ENCODE results near the gene LALBA.
A peak's percentile ranks its signal among the peaks of the same experiment; 100 is the strongest.
"Not testable (repeated sequence)": the region's sequence is repeated elsewhere in the genome, so short reads cannot be mapped to it uniquely, and the experiment has no call there.

Gene LALBA

DNA sequence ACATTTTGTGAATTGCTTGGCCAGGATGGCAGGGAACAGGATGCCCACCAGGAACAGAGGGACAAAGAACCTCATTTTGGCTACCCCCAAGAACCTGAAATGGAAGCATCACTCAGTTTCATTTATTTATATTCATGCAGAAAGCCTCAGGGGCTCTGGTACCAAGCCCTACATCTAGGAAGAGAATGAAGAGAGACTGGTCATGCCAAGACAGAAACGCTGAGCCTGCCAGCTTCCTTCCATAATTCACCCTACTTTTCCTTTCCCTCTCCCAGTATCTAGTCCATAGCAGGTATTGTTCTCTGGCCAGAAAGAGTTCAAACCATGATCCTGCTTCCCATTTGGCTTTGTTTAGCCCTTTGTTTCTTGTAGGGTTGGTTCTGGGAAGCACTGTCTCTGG lies at the start of gene LALBA:
Gene LALBA, minus strand, starts transcription at position 101 of the 400 bp plus-strand sequence. Its CDS starts 26 bp downstream, at position 75.
- no peak for DNase-seq (ENCODE audit: low spot score)

DNA sequence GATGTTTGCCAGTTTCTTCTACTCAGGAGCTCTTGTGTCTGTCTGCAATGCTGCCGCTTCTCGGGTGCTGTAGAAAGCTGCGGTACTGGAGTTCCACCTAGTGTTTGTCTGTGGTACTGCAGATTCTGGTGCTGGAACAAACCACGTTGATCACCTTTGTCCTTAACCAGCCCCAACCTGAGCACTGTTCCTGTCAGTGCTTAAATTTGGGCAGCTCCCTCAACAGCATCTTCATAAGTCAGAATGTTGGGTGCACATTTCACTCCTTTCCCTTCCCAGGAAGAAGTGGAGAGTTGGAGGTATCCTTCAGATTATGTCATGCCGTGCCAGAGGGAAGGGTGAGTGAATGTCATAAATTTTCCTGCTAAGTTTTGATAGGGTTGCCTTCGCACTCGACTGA lies 48.7 kb upstream of the LALBA start:
- peak; percentile 77 for DNase-seq (ENCODE audit: low spot score)

GRCh38 chr12:48615681-48616080 lies 45.8 kb upstream of the LALBA start:
- DNase-seq (ENCODE audit: low spot score): no peak

- DNase-seq (ENCODE audit: low spot score): no peak
These were observed 43.5 kb upstream of the LALBA start for GRCh38 chr12:48613321-48613720.

- DNase-seq (ENCODE audit: low spot score): no peak
These were observed 32.5 kb upstream of the LALBA start for GRCh38 chr12:48602192-48602989.

DNA sequence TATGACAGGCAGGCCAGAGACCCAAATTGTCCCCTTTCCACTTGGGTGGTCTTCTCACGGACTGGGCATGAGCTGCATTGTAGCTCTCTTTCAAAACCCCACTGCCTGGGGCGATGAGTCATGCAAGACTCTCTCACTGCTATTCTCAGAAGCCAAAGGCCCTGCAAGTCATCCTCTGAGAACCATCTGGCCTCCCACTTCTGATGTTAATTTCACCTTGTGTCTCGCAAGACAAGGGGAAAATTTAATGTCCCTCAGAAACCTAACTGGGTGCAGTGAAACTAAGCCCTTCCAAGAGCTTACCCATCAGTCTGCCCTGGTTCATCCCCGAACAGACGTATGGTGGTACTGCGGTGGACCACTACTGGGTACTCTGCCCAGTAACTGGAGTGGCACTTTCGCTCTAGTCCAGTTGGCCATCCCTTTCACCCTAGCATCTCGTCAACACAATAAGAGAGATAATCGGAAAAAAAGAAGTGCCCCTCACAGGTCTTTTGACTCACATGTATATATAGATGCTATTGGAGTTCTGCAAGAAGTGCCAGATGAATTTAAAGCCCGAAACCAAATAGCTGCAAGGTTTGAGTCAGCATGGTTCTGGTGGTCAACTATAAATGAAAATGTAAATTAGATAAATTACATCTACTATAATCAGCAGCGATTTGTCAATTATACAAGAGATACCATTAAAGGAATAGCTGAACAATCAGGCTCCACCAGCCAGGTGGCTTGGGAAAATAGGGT lies 31.3 kb upstream of the LALBA start:
- no peak for DNase-seq (ENCODE audit: low spot score)

DNA sequence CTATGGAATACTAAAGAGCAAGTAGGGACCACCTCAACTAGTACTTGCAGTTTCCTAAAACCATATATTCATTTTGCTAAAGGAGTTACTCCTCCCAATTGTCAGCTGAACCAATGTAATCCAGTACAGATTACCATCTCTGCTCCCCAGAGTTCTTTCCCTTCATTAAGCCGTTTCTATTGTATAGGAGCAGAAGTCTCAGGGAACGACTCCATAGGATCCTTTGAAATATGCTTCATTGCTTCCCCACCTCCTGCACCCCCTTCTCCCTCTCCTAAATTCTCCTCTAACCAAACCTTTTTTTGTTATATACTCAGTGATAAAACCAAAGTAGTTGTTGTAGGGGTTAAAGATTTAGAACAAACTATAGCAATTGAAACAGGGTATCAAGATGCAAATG lies 30.7 kb upstream of the LALBA start:
- no peak for DNase-seq (ENCODE audit: low spot score)

DNA sequence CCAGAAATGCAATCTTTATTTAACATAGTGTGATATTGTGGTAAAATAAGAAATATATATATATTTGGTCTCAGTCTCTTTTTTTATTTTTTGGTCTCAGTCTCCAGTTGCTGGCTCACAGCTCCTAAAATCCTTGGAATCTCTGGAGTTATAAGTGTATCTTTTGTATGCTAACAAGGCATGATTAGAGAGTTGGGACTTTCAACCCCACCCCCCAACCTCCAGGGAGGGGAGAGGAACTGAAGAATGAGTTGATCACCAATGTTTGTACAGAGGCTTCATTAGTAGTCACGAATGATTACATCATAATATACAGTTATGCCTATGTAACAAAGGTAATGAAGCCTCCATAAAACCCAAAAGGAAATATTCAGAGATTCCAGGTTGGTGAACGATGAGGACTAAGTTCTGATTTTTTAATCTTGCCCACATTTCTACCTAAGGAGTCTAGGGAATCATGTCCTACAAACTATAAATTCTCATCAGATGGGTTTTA lies 22.8 kb upstream of the LALBA start:
- no peak for DNase-seq (ENCODE audit: low spot score)

DNA sequence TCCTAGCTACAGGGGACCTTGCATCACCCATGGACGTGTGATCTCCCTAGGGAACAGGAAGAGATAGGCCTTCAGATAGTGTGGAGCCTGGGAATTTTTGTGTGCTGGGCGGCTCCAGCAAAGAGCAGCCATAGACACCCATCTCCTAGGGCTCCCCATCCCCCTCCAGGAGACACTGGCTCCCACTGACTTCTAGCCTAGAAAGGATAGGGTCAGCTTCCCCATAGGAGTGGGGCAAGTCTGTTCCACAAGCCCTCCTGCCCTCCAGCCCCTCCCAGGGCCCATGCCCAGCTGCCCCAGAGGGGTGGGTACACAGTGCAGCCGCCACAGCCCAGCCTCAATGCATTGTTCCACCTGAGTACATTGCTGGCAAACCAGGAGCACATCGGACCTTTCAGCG lies 16.5 kb upstream of the LALBA start:
- DNase-seq (ENCODE audit: low spot score): no peak

GRCh38 chr12:48583728-48584127 lies 13.9 kb upstream of the LALBA start:
- DNase-seq (ENCODE audit: low spot score): no peak

GRCh38 chr12:48580831-48581230 lies 11.0 kb upstream of the LALBA start:
- no peak for DNase-seq (ENCODE audit: low spot score)

DNA sequence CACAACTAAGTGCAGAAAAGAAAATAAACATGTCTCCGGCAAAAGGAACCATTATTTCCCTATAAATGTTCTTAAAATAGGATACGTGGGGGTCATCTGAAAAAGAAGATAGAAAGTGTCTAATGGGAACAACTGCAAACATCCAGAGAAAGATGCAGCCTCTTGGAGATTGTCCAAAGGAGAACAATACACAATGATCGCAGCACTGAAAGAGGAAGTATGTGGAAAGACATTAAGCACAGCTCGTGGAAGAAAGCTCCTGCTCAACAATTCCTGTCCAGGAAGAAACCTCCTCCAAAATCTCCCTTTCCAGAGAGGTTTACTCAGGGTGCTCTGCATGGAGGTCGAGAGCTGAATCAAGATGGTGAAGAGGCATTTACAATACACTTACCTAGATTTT lies 2.5 kb upstream of the LALBA start:
- DNase-seq (ENCODE audit: low spot score): no peak

GRCh38 chr12:48567731-48568130 lies 2.1 kb downstream of the LALBA start:
- DNase-seq (ENCODE audit: low spot score): no peak

- DNase-seq (ENCODE audit: low spot score): no peak
These were observed 11.9 kb downstream of the LALBA start for GRCh38 chr12:48557919-48558318.

DNA sequence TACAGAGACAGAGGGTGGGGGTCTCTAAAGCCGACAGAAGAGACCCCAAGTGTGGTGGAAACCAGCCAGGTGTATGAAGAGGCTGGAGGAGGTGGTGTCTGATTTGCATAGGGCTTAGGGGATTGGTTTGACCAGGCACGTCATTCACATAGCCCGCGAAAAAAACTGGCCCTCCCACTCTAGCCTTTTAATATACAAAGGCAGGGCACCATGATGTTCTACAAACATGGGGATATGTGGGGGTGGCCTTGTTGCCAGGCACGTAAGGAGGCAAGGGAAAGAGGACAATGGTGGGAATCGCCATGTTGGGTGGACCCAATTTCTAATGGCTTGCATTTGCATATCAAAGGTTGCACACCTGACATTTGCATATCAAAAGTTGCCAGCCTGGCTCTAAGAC lies 13.2 kb downstream of the LALBA start:
- DNase-seq (ENCODE audit: low spot score): no peak

DNA sequence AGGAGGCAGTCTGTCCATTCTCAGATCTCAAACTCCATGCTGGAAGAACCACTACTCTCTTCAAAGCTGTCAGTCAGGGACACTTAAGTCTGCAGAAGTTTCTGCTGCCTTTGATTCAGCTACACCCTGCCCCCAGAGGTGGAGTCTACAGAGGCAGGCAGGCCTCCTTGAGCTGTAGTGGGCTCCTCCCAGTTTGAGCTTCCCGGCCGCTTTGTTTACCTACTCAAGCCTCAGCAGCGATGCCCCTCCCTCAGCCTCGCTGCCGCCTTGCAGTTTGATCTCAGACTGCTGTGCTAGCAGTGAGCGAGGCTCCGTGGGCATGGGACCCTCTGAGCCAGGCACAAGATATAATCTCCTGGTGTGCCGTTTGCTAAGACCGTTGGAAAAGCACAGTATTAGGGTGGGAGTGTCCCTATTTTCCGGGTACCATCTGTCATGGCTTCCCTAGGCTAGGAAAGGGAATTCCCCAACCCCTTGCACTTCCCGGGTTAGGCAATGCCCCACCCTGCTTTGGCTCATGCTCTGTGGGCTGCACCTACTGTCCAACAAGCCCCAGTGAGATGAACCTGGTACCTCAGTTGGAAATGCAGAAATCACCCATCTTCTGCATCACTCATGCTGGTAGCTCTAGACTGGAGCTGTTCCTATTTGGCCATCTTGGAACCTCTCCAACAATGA lies 16.0 kb downstream of the LALBA start:
- not testable (repeated sequence) for DNase-seq (ENCODE audit: low spot score)

- DNase-seq (ENCODE audit: low spot score): not testable (repeated sequence)
These were observed 18.2 kb downstream of the LALBA start for GRCh38 chr12:48551636-48552035.

- DNase-seq (ENCODE audit: low spot score): not testable (repeated sequence)
These were observed 22.8 kb downstream of the LALBA start for GRCh38 chr12:48547012-48547411.

DNA sequence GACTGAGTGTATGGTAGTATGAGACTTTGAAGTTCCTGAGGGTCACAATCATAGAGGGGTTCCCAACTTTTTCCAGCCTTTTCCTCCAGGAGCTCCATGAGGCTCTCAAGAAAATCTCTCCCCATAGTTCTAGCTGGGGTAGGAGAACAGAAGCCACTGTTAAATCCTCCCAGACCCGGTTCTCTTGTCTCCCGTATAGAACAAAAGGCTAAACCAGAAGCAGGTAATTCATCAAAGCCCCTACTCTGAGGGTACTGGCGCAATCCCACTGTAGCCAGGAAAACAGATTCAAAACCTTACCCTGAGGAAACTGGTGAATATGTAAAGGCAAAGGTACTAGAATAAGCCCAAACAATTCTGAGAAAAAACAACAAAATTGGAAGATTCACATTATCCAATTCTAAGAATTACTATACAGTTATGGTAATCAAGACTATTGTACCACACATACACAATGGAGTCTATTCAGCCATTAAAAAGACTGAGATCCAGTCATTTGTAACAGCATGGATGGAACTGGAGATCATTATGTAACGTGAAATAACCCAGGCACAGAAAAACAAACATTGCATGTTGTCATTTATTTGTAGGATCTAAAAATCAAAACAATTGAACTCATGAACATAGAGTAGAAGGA lies 23.9 kb downstream of the LALBA start:
- DNase-seq (ENCODE audit: low spot score): no peak

DNA sequence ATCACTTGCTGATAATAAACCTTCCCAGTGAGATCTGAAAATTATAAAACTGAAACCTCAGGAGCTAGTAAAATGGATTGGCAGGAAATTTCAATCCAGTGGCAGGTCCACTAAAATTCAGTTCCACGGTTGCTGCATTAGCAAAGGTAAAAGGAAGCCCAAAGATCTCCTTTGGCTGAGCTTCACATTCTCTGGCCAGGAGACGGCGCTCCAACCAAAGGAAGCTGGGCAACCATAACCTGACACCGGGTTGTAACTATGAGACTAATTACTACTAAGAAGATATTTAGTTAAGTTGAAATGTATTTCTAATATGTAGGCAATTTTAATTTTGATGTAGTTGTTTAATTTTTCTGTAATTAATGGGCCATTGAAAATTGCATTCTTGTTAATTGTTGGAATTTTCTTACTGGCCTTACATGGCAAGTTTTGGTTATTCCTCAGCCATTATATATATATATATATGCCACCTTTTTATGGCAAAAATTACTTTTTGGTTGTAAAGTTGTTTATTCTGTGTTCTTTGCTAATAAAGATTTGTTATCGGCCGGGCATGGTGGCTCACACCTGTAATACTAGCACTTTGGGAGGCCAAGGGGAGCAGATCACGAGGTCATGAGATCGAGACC lies 27.4 kb downstream of the LALBA start:
- DNase-seq (ENCODE audit: low spot score): peak; percentile 50

DNA sequence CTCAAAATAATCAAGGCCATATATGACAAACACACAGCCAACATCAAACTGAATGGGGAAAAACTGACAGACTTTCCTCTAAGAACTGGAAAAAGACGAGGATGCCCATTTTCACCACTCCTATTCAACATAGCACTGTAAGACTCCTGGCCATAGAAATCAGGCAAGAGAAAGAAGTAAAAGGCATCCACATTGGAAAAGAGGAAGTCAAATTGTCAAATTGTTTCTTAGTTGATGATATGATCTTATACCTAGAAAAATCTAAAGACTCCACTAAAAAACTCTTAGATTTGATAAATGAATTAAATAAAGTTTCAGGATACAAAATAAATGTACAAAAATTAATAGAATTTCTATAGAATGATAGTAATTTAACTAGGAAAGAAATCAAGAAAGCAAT lies 33.2 kb downstream of the LALBA start:
- no peak for DNase-seq (ENCODE audit: low spot score)

DNA sequence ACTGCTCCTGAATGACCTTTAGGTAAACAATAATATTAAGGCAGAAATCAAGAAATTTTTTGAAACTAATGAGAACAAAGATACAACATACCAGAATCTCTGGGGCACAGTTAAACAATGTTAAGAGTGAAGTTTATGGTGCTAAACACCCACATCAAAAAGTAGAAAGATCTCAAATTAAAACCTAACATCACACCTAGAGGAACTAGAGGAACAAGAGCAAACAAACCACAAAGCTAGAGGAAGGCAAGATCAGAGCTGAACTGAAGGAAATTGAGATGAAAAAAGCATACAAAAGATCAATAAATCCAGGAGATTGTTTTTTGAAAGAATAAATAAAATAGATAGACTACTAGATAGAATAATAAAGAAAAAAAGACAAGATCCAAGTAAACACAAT lies 37.2 kb downstream of the LALBA start:
- no peak for DNase-seq (ENCODE audit: low spot score)
